ENCODE results near the gene C10orf53. TPM values are rescaled to one million over a fixed set of nuclear protein-coding genes. Genes with fewer than 3 reads are reported as not detected.

Gene C10orf53
- total RNA-seq, 1 experiment from 2014 or later = not detected

- Histone ChIP-seq H3K56ac (ENCODE audit: insufficient read length, low read depth, low read length) (no peak overlapping the region), H3K18ac (ENCODE audit: insufficient read length, low read depth, low read length) (no peak overlapping the region), H3K9me3 (ENCODE audit: control insufficient read depth, low read depth, low read length) (no peaks in the 10 kb centered on the region), H2BK120ac (ENCODE audit: low read depth, low read length, poor library complexity, severe bottlenecking) (no peak overlapping the region), H3K4ac (ENCODE audit: low read depth, low read length) (no peak overlapping the region), H4K91ac (ENCODE audit: insufficient read length, low read depth, low read length) (no peak overlapping the region), H2BK12ac (ENCODE audit: insufficient read length, low read depth, low read length) (no peak overlapping the region), H3K27me3 (ENCODE audit: insufficient read depth, low read length) (peaks cover 3% of the 10 kb centered on the region; the same call in 1 of the 2 replicates), H2BK20ac (ENCODE audit: low read depth, low read length, poor library complexity, severe bottlenecking) (no peak overlapping the region), H3K14ac (ENCODE audit: insufficient read depth, low read length) (no peak overlapping the region), H3T11ph (ENCODE audit: low read length) (no peak overlapping the region), H2BK15ac (ENCODE audit: low read depth, low read length) (no peak overlapping the region), H3K4me1 (ENCODE audit: insufficient read depth, low read length) (no peaks in the 10 kb centered on the region), H2AFZ (ENCODE audit: low read length) (no peak overlapping the region), H4K20me1 (ENCODE audit: control insufficient read depth, insufficient read depth, insufficient read length) (no peaks in the 10 kb centered on the region), H4K8ac (replicated peaks; ENCODE audit: insufficient read length, low read depth, low read length) (no peak overlapping the region), H3K4me2 (ENCODE audit: insufficient read depth, insufficient read length, low read length) (no peak overlapping the region), H3K9ac (ENCODE audit: extremely low read depth, insufficient read length, low read length) (no peak overlapping the region), H3K23ac (ENCODE audit: insufficient read length, low read depth, low read length) (no peak overlapping the region), H3K79me1 (ENCODE audit: insufficient read depth, low read depth, low read length, poor library complexity, severe bottlenecking) (no peaks in the 10 kb centered on the region), H2AK5ac (ENCODE audit: insufficient read length, low read length) (no peak overlapping the region), H2BK5ac (ENCODE audit: insufficient read length, low read length) (no peak overlapping the region), H3K23me2 (ENCODE audit: insufficient read length, low read depth, low read length, poor library complexity, severe bottlenecking) (no peaks in the 10 kb centered on the region), H3K79me2 (ENCODE audit: insufficient read depth, low read length) (no peaks in the 10 kb centered on the region), H3K27ac (ENCODE audit: insufficient read length, low read depth, low read length) (no peak overlapping the region), H4K5ac (ENCODE audit: insufficient read length, low read depth, low read length) (no peak overlapping the region)
- WGBS (ENCODE audit: extremely low coverage, insufficient read length, low lambda C conversion rate) = no CpG with 5 or more reads among the region's 2 CpGs
- Mint-ChIP-seq H3K4me3 (no peak overlapping the region), H3K27ac (no peak overlapping the region), H3K4me1 (peaks cover 9 to 13% of the 10 kb centered on the region in 2 experiments), H3K36me3 (ENCODE audit: insufficient read depth in 1 of 3, low read depth in 3 of 3) (no peaks in the 10 kb centered on the region), H3K27me3 (ENCODE audit: low read depth) (peaks cover 91% of the 10 kb centered on the region), H3K9me3 (no peaks in the 10 kb centered on the region)
- DNase-seq = no peak
- TF ChIP-seq CTCF (conservative IDR thresholded peaks at IDR 0.05) = no peak
Observed at GRCh38 chr10:49666054-49666615, 13.3 kb upstream of the C10orf53 start.
